Measurements from ENCODE around the gene GRAMD2A. TPM values are rescaled to one million over a fixed set of nuclear protein-coding genes. Genes with fewer than 3 reads are reported as not detected.

The GRAMD2A gene
- total RNA-seq, 1 experiment from 2014 or later, result 1.2 TPM

- Histone ChIP-seq H3K4me1 (peaks cover 42% of the 10 kb centered on the region), H3K27me3 (replicated peaks; ENCODE audit: control insufficient read depth, insufficient read depth, low read length) (no peaks in the 10 kb centered on the region), H3K9me3 (no peaks in the 10 kb centered on the region), H3K36me3 (ENCODE audit: control insufficient read depth, insufficient read depth, low read length) (no peaks in the 10 kb centered on the region), H3K4me3 (ENCODE audit: low read depth, low read length) (no peak overlapping the region)
- TF ChIP-seq, protein P1, sequence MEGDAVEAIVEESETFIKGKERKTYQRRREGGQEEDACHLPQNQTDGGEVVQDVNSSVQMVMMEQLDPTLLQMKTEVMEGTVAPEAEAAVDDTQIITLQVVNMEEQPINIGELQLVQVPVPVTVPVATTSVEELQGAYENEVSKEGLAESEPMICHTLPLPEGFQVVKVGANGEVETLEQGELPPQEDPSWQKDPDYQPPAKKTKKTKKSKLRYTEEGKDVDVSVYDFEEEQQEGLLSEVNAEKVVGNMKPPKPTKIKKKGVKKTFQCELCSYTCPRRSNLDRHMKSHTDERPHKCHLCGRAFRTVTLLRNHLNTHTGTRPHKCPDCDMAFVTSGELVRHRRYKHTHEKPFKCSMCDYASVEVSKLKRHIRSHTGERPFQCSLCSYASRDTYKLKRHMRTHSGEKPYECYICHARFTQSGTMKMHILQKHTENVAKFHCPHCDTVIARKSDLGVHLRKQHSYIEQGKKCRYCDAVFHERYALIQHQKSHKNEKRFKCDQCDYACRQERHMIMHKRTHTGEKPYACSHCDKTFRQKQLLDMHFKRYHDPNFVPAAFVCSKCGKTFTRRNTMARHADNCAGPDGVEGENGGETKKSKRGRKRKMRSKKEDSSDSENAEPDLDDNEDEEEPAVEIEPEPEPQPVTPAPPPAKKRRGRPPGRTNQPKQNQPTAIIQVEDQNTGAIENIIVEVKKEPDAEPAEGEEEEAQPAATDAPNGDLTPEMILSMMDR (IDR thresholded peaks at IDR 0.05; ENCODE audit: insufficient read depth in 1 of 2, low read depth in 1 of 2, low read length in 1 of 2, severe bottlenecking in 1 of 2, unreplicated experiment in 1 of 2), result no peak
- Mint-ChIP-seq H3K4me1 (ENCODE audit: low read depth, unreplicated experiment) (peaks cover 10% of the 10 kb centered on the region), H3K27ac (ENCODE audit: unreplicated experiment) (no peak overlapping the region), H3K9me3 (ENCODE audit: unreplicated experiment) (no peaks in the 10 kb centered on the region), H3K4me3 (ENCODE audit: unreplicated experiment) (no peak overlapping the region), H3K27me3 (ENCODE audit: insufficient read depth, unreplicated experiment) (no peaks in the 10 kb centered on the region), H3K36me3 (ENCODE audit: insufficient read depth, unreplicated experiment) (peaks cover 9% of the 10 kb centered on the region)
- intact Hi-C loops (cut with micrococcal nuclease; ENCODE audit: unreplicated experiment), result no loop called here
- BruUV-seq (replicated peaks), result no TSS peak
- CTCF ChIA-PET, result interaction anchor here (0.6 kb wide), 1 partner anchor 1197 kb away, joined by 3 read pairs; no protein-coding TSS in a partner anchor
- DNase-seq, result no peak
- POLR2A ChIA-PET, result no interaction called here
Measured at GRCh38 chr15:72166716-72167417, 30.7 kb downstream of the GRAMD2A start.

DNA sequence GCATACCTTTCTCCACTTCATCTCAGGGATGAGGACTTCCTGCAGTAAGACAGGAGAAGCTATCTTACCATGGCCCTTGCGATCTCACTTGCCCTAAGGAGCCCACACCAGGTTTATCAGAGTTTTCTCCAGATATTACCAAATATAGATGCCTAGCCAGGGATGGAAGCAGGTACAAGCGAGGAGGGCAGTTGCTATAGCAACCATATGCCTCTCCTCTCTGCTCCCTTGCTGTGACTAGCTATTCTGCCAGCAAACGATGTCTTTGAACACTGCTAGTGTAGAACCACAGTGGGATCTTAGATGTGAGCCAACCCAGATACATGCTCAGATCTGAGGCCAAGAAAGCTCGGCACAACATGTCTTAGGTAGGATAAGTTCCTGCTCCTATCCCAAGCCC lies 33.9 kb downstream of the GRAMD2A start:
- H3K4me3 Mint-ChIP-seq (ENCODE audit: unreplicated experiment), result no peak overlapping the region
- no peak for DNase-seq
- no peaks in the 10 kb centered on the region for H3K36me3 ChIP-seq (ENCODE audit: control insufficient read depth, insufficient read depth, low read length)
- ChIA-PET CTCF (interaction anchor here (0.5 kb wide), 1 partner anchor 32 kb away, joined by 3 read pairs; no protein-coding TSS in a partner anchor), POLR2A (no interaction called here)
- TF ChIP-seq, protein P1 (IDR thresholded peaks at IDR 0.05; ENCODE audit: insufficient read depth in 1 of 2, low read depth in 1 of 2, low read length in 1 of 2, severe bottlenecking in 1 of 2, unreplicated experiment in 1 of 2), result no peak
- H3K4me3 ChIP-seq (ENCODE audit: low read depth, low read length), result no peak overlapping the region
- H3K4me1 ChIP-seq, result peaks cover 29% of the 10 kb centered on the region
- H3K36me3 Mint-ChIP-seq (ENCODE audit: insufficient read depth, unreplicated experiment), result peaks cover 9% of the 10 kb centered on the region
- H3K9me3 Mint-ChIP-seq (ENCODE audit: unreplicated experiment), result no peaks in the 10 kb centered on the region
- H3K27me3 ChIP-seq (replicated peaks; ENCODE audit: control insufficient read depth, insufficient read depth, low read length), result no peaks in the 10 kb centered on the region
- BruUV-seq (replicated peaks), result no TSS peak
- no peak overlapping the region for H3K27ac Mint-ChIP-seq (ENCODE audit: unreplicated experiment)
- H3K9me3 ChIP-seq, result no peaks in the 10 kb centered on the region
- peaks cover 15% of the 10 kb centered on the region for H3K4me1 Mint-ChIP-seq (ENCODE audit: low read depth, unreplicated experiment)
- no peaks in the 10 kb centered on the region for H3K27me3 Mint-ChIP-seq (ENCODE audit: insufficient read depth, unreplicated experiment)
- intact Hi-C loops (cut with micrococcal nuclease; ENCODE audit: unreplicated experiment), result no loop called here

DNA sequence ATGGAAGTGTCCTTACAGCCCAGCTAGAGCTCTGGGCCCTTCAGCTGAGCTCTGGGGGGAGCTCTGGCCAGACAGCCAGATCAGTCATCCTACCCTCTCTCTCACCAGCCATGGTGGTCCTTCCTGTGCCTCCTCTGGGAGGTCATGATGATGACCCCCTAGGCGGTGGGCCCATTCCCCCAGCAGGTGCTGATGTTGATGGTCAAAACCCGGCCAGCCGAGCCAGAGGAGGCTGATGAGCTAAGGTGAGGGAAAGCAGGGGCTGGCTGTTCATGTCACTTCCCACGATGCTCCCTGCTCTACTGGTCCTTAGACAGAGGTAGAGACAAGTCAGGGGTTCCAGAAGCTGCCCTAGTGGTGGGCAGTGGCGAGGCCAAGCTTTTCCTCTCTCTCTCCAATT lies 35.0 kb downstream of the GRAMD2A start:
- Histone ChIP-seq H3K27me3 (replicated peaks; ENCODE audit: control insufficient read depth, insufficient read depth, low read length) (no peaks in the 10 kb centered on the region), H3K36me3 (ENCODE audit: control insufficient read depth, insufficient read depth, low read length) (no peaks in the 10 kb centered on the region), H3K9me3 (no peaks in the 10 kb centered on the region), H3K4me3 (ENCODE audit: low read depth, low read length) (no peak overlapping the region), H3K4me1 (peaks cover 17% of the 10 kb centered on the region)
- DNase-seq, result no peak
- Mint-ChIP-seq H3K9me3 (ENCODE audit: unreplicated experiment) (no peaks in the 10 kb centered on the region), H3K27ac (ENCODE audit: unreplicated experiment) (no peak overlapping the region), H3K27me3 (ENCODE audit: insufficient read depth, unreplicated experiment) (no peaks in the 10 kb centered on the region), H3K4me1 (ENCODE audit: low read depth, unreplicated experiment) (peaks cover 8% of the 10 kb centered on the region), H3K36me3 (ENCODE audit: insufficient read depth, unreplicated experiment) (peaks cover under 1% of the 10 kb centered on the region), H3K4me3 (ENCODE audit: unreplicated experiment) (no peak overlapping the region)
- ChIA-PET CTCF (no interaction called here), POLR2A (no interaction called here)
- intact Hi-C loops (cut with micrococcal nuclease; ENCODE audit: unreplicated experiment), result no loop called here
- no TSS peak for BruUV-seq (replicated peaks)
- TF ChIP-seq, protein P1 (IDR thresholded peaks at IDR 0.05; ENCODE audit: insufficient read depth in 1 of 2, low read depth in 1 of 2, low read length in 1 of 2, severe bottlenecking in 1 of 2, unreplicated experiment in 1 of 2), result no peak
